DND-41 (cell line): ENCODE measurements around the gene HSPA1L.

Experiments
- ATAC-seq: fragments of 200-7000 bp; cut with Tn5 transposase; 3 replicates; pipeline ENCODE4 v1.9.1; 2021; ENCODE audit warnings: low read depth; ENCODE audit not compliant: insufficient read depth
- DNase-seq: peaks from one replicate; pipeline ENCODE4 v3.0.0-alpha.2; 2020
- H2AFZ ChIP-seq: 2 replicates; pipeline ENCODE4 v1.6.0; 2012; ENCODE audit warnings: low read depth, low read length
- H3K27ac ChIP-seq: 2 replicates; pipeline ENCODE4 v1.5.1; 2012; ENCODE audit warnings: low read length, inconsistent platforms
- H3K27me3 ChIP-seq: fragments of 200-600 bp; sonication (generic); 2 replicates; pipeline ENCODE4 v1.6.0; 2012; ENCODE audit warnings: low read length, mild to moderate bottlenecking, inconsistent platforms; ENCODE audit not compliant: insufficient read depth, poor library complexity
- H3K36me3 ChIP-seq: 2 replicates; pipeline ENCODE4 v1.5.1; 2012; ENCODE audit warnings: low read length, inconsistent platforms; ENCODE audit not compliant: insufficient read depth
- H3K4me1 ChIP-seq: 2 replicates; pipeline ENCODE4 v1.5.1; 2012; ENCODE audit warnings: mild to moderate bottlenecking, low read length; ENCODE audit not compliant: insufficient read depth
- H3K4me2 ChIP-seq: 2 replicates; pipeline ENCODE4 v1.6.0; 2012; ENCODE audit warnings: mild to moderate bottlenecking, moderate library complexity, low read length, inconsistent platforms; ENCODE audit not compliant: insufficient read depth
- H3K4me3 ChIP-seq, 2 experiments: fragments of 200-600 bp in 1 of 2; shearing (Covaris generic) in 1 of 2; 2 replicates each; pipeline ENCODE4 v1.5.1; 2012 to 2016; ENCODE audit warnings: inconsistent platforms in 2 of 2, low read length in 2 of 2, mild to moderate bottlenecking in 2 of 2, low read depth in 1 of 2, moderate library complexity in 1 of 2
- H3K79me2 ChIP-seq: 2 replicates; pipeline ENCODE4 v1.6.0; 2012; ENCODE audit warnings: low read length, inconsistent platforms; ENCODE audit not compliant: insufficient read depth
- H3K9ac ChIP-seq: 2 replicates; pipeline ENCODE4 v1.6.0; 2012; ENCODE audit warnings: low read depth, mild to moderate bottlenecking, inconsistent platforms, low read length, moderate library complexity
- H3K9me3 ChIP-seq: 2 replicates; pipeline ENCODE4 v1.5.1; 2012; ENCODE audit warnings: low read length, moderate library complexity, mild to moderate bottlenecking, inconsistent platforms; ENCODE audit not compliant: insufficient read depth, severe bottlenecking
- H4K20me1 ChIP-seq: 2 replicates; pipeline ENCODE4 v1.6.0; 2012; ENCODE audit warnings: low read length; ENCODE audit not compliant: insufficient read depth
- EZH2 ChIP-seq: IDR thresholded peaks from 3 replicates; pipeline ENCODE4 v1.6.1; 2012; ENCODE audit warnings: borderline replicate concordance, low read depth, mild to moderate bottlenecking, moderate library complexity, low read length, inconsistent platforms; ENCODE audit not compliant: severe bottlenecking
- TF ChIP-seq, protein P1 (sequence below): IDR thresholded peaks from 2 replicates; pipeline ENCODE4 v1.5.1; 2012; ENCODE audit warnings: borderline replicate concordance, low read length, moderate library complexity, mild to moderate bottlenecking; ENCODE audit not compliant: poor library complexity, severe bottlenecking; ENCODE audit errors: extremely low read depth

Gene HSPA1L

DNA sequence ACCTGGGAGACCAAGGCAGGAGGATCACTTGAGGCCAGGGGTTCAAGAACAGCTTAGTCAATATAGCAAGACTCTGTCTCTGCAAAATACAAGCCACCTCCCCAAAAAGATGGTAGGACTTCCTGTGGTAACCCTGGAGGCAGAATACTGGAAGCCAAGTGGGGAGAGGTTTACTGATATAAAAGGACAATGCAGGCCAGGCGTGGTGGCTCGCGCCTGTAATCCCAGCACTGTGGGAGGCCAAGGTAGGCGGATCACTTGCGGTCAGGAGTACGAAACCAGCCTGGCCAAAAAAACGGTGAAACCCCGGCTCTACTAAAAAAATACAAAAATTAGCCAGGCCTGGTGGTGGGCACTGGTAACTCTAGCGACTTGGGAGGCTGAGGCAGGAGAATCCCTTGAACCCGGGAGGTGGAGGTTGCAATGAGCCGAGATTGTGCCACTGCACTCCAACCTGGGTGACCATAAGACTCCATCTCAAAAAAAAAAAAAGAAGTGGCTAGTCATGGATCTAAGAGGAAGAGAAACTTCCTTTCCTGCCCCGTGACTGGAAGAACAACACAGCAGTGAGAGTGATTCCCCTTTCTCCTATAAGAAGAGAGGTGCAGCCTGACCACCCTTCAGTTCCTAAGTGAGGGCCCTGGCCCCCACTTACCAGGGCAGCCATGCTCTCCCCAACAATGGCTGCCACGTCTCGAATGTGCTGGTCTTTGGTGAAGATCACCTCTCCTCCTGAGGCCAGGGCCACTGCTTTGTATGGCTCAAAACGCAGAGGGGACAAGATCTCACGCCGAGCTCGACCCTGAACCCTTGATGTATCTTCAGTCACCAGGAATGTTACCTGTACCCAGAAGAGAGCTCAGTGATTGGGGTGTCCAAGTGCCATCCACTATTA is 46.5 kb downstream of the HSPA1L start:
- Histone ChIP-seq H3K27ac (no peak overlapping the region), H3K79me2 (no peaks in the 10 kb centered on the region), H3K36me3 (peaks cover 7% of the 10 kb centered on the region), H2AFZ (no peak overlapping the region), H3K4me2 (no peak overlapping the region), H3K9ac (no peak overlapping the region), H4K20me1 (0 out of 2 replicates have a peak, but pooled peaks cover under 1% of the 10 kb centered on the region), H3K27me3 (no peaks in the 10 kb centered on the region), H3K4me1 (peaks cover 16% of the 10 kb centered on the region), H3K4me3 (no peak overlapping the region), H3K9me3 (no peaks in the 10 kb centered on the region)
- DNase-seq (no peak), ATAC-seq (no peak)
- TF ChIP-seq, protein P1, sequence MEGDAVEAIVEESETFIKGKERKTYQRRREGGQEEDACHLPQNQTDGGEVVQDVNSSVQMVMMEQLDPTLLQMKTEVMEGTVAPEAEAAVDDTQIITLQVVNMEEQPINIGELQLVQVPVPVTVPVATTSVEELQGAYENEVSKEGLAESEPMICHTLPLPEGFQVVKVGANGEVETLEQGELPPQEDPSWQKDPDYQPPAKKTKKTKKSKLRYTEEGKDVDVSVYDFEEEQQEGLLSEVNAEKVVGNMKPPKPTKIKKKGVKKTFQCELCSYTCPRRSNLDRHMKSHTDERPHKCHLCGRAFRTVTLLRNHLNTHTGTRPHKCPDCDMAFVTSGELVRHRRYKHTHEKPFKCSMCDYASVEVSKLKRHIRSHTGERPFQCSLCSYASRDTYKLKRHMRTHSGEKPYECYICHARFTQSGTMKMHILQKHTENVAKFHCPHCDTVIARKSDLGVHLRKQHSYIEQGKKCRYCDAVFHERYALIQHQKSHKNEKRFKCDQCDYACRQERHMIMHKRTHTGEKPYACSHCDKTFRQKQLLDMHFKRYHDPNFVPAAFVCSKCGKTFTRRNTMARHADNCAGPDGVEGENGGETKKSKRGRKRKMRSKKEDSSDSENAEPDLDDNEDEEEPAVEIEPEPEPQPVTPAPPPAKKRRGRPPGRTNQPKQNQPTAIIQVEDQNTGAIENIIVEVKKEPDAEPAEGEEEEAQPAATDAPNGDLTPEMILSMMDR, result no peak
- no peak for TF ChIP-seq EZH2

DNA sequence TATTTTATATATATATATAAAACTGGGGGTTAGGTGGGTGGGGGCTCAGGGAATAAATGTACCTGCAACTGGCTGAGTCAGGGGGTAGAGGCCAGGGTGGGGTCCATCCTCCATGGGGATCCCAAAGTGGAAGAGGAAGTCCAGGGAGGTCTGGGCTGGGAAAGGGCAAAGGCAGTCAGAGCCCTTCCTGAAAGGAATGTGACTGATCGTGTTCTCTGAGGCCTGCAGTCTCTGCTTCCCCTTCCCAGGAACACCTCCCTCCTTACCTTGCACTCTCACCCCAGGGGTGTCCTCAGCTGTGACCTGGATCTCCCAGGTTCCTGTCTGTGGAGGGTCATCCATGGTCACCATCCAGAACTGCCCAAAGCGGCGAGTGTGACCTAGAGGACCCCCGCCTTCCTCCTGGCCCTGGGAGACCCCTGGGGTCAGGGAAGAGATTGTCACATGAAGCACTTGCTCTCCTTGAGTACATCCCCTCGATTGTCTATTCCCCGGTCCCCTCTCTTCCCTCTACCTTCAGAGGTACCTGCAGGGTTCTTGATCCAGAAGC is 47.9 kb downstream of the HSPA1L start:
- no peak overlapping the region for H3K27ac ChIP-seq
- peaks cover 4% of the 10 kb centered on the region; the same call in 1 of the 2 replicates for H3K4me1 ChIP-seq
- H3K4me2 ChIP-seq, result no peak overlapping the region

DNA sequence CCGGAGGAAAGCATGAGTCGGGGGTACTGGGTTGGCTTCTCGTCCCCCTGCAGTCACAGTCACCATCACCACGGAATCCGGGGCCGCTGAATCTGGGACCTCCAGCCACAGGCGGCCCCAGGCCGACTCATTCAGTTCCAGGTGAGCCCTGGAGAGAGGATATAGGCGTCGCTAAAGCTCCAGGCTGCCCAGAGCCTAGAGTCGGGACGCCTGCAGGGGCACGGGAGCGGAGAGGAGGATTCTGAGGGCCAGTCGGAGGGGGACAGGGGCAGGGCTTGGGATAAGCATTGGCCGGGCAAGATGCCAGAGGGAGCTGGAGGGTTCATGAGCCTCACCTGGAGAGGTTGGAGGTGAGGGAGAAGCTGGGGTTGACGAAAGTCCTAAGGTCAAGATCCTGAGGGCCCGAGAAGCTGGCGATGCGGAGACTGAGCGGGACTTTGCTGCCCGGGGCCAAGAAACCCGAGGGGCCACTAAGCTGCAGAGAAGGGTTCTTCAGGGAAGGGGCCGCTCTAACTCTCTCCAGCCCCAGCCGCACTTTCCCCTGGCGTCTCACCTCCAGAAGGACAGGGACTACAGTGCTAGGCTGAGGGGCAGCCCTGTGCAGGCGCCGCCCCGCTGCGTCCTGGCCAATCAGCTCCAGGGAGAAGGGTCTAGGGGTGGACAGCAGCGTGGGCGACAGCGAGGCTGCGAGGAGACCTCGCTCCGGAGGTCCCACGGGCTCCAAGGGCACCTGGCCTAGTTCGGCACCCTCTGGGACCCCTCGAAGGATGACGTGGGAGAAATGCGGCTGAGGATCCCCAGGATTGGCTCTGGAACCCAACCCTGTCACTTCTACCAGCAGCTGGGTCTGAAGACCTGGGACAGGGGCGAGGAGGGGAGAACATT is 48.9 kb downstream of the HSPA1L start:
- Histone ChIP-seq H3K9me3 (no peaks in the 10 kb centered on the region), H2AFZ (no peak overlapping the region), H3K27ac (no peak overlapping the region), H3K27me3 (no peaks in the 10 kb centered on the region), H3K9ac (no peak overlapping the region), H3K4me2 (no peak overlapping the region), H3K36me3 (peaks cover 32% of the 10 kb centered on the region), H3K79me2 (no peaks in the 10 kb centered on the region), H4K20me1 (peaks cover 4% of the 10 kb centered on the region; the same call in 1 of the 2 replicates), H3K4me1 (no peaks in the 10 kb centered on the region), H3K4me3 (no peak overlapping the region)
- ATAC-seq (no peak), DNase-seq (no peak)
- TF ChIP-seq EZH2, result no peak

More for the DNA sequence above, 47.9 kb downstream of the HSPA1L start:
- H3K79me2 ChIP-seq, result no peaks in the 10 kb centered on the region
- no peak for TF ChIP-seq EZH2
- TF ChIP-seq, protein P1, result no peak
- H2AFZ ChIP-seq, result no peak overlapping the region
- no peaks in the 10 kb centered on the region for H3K27me3 ChIP-seq
- H3K9ac ChIP-seq, result no peak overlapping the region
- H4K20me1 ChIP-seq, result peaks cover 4% of the 10 kb centered on the region; the same call in 1 of the 2 replicates
- no peaks in the 10 kb centered on the region for H3K9me3 ChIP-seq
- no peak overlapping the region for H3K4me3 ChIP-seq
- DNase-seq, result no peak
- H3K36me3 ChIP-seq, result peaks cover 22% of the 10 kb centered on the region
- ATAC-seq, result no peak
